HG03520 (cell line): ENCODE data around the gene SFXN3.

Experiments used
- ATAC-seq: cut with Tn5 transposase; IDR thresholded peaks from one replicate; pipeline ENCODE4 v1.9.1; 2021; ENCODE audit warnings: mild to moderate bottlenecking, moderate library complexity; ENCODE audit not compliant: unreplicated experiment

The SFXN3 gene

GRCh38 chr10:101071885-101072433 lies 40.9 kb downstream of the SFXN3 start:
- ATAC-seq, result no peak

- ATAC-seq, result no peak
These were observed 41.9 kb downstream of the SFXN3 start for GRCh38 chr10:101072923-101073322.

- no peak for ATAC-seq
These were observed 42.6 kb downstream of the SFXN3 start for GRCh38 chr10:101073631-101074030.

DNA sequence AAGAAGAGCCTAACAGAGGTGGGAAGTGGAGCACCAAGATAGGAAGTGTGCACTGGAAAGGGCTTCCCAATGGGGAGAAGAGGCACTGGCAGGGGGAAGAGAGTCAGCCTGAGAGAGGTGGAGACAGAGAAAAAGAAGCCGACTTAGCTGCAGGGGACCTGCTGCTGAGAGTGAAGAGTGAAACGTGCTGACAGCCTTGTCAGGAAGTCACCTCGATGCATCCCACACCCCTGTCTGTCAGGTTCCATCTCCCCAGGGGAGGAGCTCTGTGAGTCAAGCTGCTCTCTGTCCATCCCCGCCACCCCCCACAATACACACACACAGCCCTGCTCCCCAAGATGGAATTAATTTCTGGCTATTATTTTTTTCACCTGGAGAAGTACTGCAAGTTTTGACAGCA lies 44.7 kb downstream of the SFXN3 start:
- ATAC-seq, result no peak

DNA sequence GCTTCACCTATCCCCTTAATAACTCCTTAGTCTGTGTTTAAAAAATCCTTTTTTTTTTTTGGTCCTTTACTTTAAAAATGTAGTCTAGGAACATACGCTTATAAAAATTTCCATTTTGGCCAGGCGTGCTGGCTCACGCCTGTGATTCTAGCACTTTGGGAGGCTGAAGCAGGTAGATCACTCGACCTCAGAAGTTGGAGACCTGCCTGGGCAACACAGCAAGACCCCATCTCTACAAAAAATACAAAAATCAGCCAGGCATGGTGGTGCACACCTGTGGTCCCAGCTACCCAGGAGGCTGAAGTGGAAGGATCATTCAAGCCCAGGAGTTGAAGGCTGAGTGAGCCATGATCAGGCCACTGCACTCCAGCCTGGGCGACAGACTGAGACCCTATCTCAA lies 45.6 kb downstream of the SFXN3 start:
- ATAC-seq, result no peak

- no peak for ATAC-seq
These were observed 48.8 kb downstream of the SFXN3 start for GRCh38 chr10:101079874-101080273.

DNA sequence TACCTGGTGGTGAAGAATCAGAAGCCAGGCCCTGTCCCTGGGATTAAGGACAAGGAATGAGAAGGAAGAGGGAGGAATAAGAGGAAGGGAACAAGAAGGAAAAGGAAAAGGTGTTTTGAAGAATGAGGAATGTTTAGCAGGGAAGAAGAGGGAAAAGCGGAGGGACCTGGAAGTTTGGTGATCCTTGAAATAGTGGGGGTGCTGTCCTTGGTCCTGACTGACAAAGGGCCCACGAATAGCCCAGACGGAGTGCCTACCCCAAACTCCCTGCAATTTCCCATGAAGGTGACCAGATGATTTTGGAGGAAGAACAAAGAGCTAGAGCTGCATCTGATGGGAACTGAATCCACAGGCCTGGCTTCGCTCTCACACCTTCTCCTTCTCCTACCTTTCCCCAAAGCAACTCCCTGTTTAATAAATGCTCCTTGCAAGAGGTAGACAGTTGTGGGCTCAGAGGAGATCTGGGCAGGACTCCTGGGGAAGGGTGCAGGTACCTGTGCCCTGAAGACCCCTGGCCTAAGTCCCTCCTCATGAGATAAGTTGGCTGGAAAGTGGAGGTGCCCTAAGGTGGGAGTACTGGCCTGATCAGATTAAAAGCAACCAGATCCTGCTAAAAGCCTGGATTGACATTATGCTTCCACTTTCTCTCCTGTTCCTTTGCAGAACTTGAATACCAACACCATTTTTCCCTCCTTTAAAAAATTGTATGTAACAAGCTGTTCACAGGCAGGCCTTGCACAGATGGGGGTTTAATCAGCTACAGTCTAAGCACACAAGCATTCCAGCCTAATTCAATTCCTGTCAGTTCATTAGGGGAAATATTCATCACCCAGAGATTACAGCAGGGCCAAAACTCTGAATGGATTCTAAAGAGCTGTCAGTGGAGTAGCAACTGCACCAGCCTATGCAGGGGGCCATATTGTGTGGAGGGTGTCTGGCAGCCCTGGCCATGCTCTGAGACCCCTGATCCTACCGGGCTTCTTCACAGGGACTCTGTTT lies 50.2 kb downstream of the SFXN3 start:
- ATAC-seq, result no peak

- no peak for ATAC-seq
These were observed 54.8 kb downstream of the SFXN3 start for GRCh38 chr10:101085846-101086245.

DNA sequence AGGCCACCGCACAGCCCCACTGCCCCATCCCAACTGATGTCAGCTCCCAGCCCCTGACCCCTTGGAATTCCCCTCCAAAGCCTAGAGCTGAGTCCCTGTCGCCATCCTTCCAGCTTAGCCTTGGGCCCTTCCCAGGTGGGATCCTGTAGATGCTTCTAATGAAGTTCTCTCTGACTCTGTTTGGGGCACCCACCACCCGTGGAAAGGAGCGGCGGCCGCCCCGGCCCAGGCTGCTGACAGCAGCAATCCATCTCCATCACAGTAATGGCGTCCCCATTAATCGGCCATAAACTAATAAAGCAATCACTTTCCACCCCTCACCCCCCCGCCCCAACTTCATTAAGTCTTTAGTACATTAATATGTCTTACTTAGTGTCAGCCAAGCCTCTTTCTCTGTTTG lies 56.3 kb downstream of the SFXN3 start:
- no peak for ATAC-seq

DNA sequence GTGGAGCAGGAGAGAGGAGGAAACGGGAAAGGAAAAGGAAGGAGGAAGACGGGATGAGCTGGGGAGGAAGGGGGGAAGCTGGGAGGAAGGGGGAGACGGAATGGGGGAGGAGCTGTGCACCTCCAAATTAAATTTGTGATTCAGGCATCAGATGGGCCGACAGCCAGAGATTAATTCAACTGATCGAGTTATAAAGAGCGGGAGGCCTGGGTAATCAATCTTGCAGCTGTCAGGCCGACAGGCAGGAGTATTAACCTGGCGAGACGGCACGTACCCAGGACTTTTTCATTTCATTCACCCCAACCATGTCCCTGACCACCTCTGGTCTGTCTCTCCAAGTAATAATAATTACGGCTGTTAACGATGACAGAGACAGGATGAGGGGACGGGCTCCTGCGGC lies 56.9 kb downstream of the SFXN3 start:
- no peak for ATAC-seq

DNA sequence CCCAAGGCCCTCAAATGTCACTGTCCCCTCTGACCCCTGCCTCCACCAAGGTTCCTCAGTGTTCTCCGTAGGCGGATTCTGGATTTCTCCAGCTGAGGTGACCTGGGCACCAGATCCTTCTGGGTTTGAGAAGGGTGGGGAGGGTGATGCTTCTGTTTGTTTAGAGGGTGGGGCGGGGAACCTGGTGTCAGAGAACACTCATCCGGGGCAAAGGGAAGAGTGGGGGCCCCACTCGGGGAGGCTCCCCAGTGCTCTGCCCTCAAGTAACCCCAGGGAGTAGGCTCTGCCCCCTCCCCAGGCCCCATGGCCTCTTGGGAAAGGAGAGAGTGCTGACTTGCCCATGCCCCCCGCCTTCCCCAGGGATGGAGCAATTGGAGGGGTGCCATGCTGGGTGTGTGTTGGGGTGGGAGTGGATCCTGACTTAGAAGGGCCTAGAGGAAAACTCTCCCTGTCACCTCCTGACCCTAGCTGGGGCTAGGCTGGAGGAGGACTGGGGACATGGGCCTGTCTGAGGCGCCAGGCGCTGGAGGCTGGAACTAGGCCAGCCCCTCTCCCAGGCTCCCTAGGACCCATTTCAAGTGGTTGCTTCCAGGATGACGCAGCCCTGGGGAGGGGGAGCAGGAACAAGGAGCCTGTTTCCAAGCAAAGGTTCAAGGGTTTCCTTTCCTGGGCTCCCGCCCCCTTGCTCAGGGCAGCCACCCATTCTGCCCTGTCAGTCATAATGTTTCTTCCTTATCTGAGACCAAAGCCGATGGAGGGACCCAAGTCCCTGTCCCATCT lies 58.7 kb downstream of the SFXN3 start:
- ATAC-seq, result no peak

DNA sequence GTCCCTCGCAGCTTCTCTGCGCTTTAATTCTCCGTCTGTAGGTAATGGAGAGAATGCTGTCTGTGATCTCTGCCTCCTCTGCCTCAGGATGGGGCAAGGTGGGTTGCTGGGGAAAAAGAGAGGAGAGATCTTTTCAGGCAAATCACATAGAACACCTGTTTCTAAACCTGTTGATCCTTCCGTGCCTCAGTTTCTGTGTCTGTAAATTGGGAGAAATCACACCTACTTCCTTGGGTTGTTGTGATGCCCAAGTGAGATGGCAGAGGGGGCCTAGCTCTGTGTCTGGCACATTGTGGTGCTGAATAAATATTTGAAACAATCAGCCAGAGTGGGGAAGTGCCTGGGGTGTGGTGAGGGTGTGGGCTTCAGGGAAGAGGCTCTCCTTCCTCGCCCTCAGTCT lies 59.6 kb downstream of the SFXN3 start:
- ATAC-seq, result no peak
